Hindlimb muscle (tissue), 1 donor: ENCODE results near the gene ANKRD62. TPM values are rescaled to one million over a fixed set of nuclear protein-coding genes. Genes with fewer than 3 reads are reported as not detected.
"Not testable (repeated sequence)": the region's sequence is repeated elsewhere in the genome, so short reads cannot be mapped to it uniquely, and the experiment has no call there.

ENCODE experiments used
- DNase-seq: peaks from one replicate; pipeline ENCODE4 v3.0.0-alpha.2; 2013
- polyA plus RNA-seq: library from polyadenylated mRNA; unstranded; fragments of 120-200 nt; gene quantifications from one replicate; pipeline ENCODE4 v1.2.1, GENCODE V29; 2013; ENCODE audit not compliant: insufficient read length

ANKRD62 gene
- polyA plus RNA-seq, 1 donor, result not detected

DNA sequence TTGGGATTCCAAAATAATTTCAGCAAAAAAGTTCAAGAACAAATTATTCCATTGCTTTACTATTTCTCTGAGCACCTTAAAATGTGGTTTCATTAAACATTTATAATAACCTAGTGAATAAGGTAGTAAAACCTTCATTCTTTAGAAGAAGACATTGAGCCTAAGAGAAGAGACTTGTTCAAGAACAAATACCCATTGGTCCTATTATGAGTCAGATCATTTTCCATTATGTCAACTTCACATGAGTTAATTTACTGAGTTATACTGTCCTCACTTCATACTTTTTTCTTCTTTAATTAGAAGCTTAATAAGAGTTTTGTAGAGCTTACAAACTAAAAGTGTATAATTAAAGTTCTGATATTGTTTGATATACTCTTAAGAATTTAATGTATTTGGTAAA lies 5.5 kb downstream of the ANKRD62 start:
- no peak for DNase-seq

- DNase-seq, result no peak
These were observed 7.6 kb downstream of the ANKRD62 start for GRCh38 chr18:12101266-12101665.

DNA sequence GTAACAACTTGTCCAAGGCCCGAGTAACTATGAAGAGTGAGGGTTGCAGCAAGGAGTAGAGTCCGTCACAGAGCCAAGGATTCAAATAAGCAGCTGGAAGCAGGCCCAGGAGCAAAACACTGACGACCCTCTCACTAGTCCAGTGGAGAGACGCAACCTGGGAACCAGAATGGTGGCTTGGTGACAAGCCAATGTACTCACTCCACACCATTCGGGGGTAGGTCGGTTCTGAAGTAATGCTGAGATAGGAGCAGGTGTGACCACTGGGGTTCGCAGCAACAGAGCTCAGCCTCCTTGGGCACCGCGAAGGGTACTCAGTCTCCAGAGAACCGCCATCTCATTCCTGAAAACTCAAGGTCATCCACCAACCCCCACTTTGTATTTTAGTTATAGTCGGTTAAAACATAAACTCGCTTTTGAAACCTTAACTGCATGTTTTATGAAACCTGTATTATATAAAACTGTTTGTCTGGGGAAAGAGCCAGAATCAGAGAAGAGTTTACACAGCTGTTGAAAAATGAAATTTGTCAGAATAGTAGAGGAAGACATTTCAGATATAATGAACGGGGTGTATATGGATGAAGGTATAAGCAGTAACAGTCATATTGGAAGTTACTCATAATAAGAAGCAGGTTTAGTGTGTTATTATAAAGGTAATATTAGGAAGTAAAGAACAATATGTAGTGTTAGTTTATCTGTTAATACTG lies 8.6 kb downstream of the ANKRD62 start:
- no peak for DNase-seq

DNA sequence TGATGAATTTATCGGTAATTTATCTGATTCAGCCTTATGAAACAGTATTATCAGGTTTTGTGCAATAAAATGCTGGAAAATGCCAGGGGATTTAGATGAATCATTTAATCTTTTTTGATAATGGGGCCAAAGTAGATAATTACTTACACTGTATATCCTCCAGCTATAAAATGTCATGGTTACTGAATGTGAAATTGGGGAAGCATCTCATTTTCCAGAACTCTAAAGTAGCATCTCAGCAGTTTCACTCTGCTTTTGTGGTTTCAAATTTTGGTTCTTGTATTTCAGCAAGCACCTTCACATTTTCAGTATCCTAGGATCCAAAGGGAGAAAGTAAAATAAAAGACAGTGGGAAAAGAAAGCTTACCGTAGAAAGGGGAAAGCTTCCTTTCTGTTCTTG lies 12.8 kb downstream of the ANKRD62 start:
- DNase-seq, result no peak

DNA sequence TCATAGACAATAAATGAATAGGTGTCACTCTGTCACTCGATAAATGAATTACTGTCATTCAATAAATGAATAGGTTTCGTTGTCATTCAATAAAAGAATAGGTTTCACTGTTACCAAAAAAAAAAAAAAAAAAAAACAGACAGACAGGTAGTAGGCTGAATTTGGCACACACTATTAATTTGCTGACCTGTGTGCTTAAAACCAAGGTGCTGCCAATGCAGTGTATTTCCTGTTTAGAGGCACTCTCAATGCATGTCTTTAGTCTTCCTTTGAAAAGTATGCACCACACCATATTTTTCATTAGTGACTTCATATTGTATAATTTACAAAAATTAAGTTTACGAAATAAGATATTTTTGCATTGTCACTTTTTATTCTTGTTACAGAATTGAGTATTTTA lies 16.2 kb downstream of the ANKRD62 start:
- no peak for DNase-seq

- no peak for DNase-seq
These were observed 20.5 kb downstream of the ANKRD62 start for GRCh38 chr18:12113999-12114646.

GRCh38 chr18:12119358-12119757 lies 25.7 kb downstream of the ANKRD62 start:
- DNase-seq, result no peak

DNA sequence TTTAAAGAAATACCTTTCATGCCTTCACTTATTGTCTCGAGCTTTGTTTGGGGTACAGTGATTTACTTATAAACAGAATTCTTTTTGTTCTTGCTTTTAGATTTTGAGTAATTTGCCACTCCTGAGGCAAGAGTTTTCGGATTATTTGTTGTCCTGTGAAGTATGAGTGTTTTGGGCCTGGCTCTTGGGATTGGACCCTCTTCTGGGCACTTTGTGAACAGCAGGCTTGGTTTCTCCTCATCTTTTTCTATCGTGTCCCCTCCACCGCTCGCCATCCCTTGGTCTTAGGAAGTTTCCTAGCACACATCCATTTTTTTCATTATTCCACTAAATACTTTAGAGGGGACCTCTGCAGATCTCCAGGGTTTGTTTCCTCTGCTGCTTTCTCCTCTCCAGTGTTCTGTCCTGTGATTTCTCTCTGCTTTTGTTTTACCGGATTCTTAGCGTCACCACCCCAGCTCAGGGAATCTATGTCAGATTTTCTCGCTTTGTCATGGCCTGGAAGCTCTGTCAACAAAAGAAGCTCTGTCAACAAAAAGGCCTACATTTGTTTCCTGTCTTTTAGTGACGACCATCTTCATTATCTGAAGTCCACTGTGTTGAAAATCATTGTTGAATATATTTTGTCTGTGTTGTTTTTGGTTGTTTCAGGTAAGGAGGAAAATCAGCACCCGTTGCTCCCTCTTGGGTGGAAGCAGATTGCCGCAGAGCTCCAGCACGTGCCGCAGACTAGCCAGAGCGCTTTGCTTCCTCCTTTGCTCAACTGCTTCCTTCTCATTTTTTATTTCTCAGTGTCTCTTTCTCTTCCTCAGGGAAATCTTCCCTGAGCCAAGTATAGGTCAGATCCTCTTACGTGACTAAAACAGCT lies 27.8 kb downstream of the ANKRD62 start:
- DNase-seq, result no peak

GRCh38 chr18:12122043-12122389 lies 28.4 kb downstream of the ANKRD62 start:
- DNase-seq, result not testable (repeated sequence)

- DNase-seq, result not testable (repeated sequence)
These were observed 34.0 kb downstream of the ANKRD62 start for GRCh38 chr18:12127647-12128046.

DNA sequence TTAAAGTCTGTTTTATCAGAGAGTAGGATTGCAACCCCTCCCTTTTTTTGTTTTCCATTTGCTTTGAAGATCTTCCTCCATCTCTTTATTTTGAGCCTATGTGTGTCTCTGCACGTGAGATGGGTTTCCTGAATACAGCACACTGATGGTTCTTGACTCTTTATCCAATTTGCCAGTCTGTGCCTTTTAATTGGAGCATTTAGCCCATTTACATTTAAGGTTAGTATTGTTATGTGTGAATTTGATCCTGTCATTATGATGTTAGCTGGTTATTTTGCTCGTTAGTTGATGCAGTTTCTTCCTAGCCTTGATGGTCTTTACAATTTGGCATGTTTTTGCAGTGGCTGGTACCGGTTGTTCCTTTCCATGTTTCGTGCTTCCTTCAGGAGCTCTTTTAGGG lies 45.2 kb downstream of the ANKRD62 start:
- not testable (repeated sequence) for DNase-seq

- DNase-seq, result not testable (repeated sequence)
These were observed 47.2 kb downstream of the ANKRD62 start for GRCh38 chr18:12140866-12141265.

- not testable (repeated sequence) for DNase-seq
These were observed 48.1 kb downstream of the ANKRD62 start for GRCh38 chr18:12141778-12142177.

DNA sequence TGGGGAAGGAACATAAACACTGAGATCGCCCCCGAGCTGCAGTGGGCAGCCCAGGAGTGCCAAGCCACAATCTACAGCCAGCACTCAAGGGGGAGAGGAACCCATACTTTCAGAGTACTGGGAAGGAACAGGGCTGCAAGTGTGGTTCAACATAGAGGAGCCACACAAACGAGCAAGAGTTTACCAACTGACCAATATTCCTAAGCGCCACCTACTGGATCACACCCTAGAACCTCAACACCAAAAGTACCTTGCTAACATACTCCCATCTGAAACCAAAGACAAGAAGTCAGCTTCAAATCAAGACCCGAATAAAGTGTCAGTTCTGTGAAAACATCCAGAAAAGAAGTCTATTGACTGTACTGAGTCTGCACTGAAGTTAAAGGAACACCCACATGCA lies 55.8 kb downstream of the ANKRD62 start:
- DNase-seq, result not testable (repeated sequence)

DNA sequence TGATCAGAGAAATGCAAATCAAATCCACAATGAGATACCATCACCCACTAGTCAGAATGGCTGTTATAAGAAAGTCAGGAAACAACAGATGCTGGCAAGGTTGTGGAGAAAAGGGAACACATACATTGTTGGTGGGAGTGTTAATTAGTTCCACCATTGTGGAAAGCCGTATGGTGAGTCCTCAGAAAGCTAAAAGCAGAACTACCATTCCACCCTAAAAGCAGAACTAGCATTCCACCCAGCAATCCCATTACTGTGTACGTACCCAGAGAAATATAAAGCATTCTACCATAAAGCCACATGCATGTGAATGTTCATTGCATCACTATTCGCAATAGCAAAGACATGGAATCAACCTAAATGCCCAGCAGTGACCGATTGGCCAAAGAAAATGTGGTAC lies 60.7 kb downstream of the ANKRD62 start:
- DNase-seq, result no peak

GRCh38 chr18:12155996-12156395 lies 62.4 kb downstream of the ANKRD62 start:
- no peak for DNase-seq

- no peak for DNase-seq
These were observed 65.8 kb downstream of the ANKRD62 start for GRCh38 chr18:12159446-12159845.

DNA sequence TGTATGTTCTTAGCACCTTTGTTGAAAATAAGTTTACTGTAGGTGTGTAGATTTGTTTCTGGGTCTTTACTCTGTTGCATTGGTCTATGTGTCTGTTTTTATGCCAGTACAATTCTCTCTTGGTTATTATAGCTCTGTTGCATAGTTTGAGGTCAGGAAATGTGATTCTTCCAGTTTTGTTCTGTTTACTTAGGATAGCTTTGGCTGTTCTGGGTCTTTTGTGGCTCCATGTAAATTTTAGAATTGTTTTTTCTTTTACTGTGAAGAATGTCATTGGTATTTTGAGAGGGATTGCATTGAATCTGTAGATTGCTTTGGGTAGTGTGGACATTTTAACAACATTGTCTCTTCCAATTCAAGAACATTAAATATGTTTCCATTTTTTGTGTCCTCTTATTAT lies 69.1 kb downstream of the ANKRD62 start:
- no peak for DNase-seq

GRCh38 chr18:12165038-12165768 lies 71.6 kb downstream of the ANKRD62 start:
- DNase-seq, result no peak
